Central memory CD8-positive, alpha-beta T cell (primary cell): Measurements from ENCODE around the gene PROZ.

Experiments used
- ATAC-seq: fragments of 150-1000 bp; cut with Tn5 transposase; replicated peaks from 2 replicates; pipeline ENCODE4 v1.10.0; 2022; ENCODE audit warnings: mild to moderate bottlenecking, moderate FRiP score, moderate number of reproducible peaks; ENCODE audit not compliant: poor library complexity, severe bottlenecking; ENCODE audit errors: extremely low read depth
- DNase-seq, 2 donors: peaks; one replicate each; pipeline ENCODE4 v3.0.0; 2021; ENCODE audit warnings: low spot score in 2 of 2
- H3K27ac Mint-ChIP-seq: one replicate; pipeline ENCODE4 v1.8.0; 2022; ENCODE audit warnings: low read depth, mild to moderate bottlenecking, moderate library complexity, mixed read lengths
- H3K27me3 Mint-ChIP-seq: one replicate; pipeline ENCODE4 v1.8.0; 2022; ENCODE audit warnings: mixed read lengths
- H3K36me3 Mint-ChIP-seq: one replicate; pipeline ENCODE4 v1.8.0; 2022; ENCODE audit warnings: mild to moderate bottlenecking, moderate library complexity, mixed read lengths; ENCODE audit not compliant: insufficient read depth
- H3K4me1 Mint-ChIP-seq: one replicate; pipeline ENCODE4 v1.8.0; 2022; ENCODE audit warnings: mixed read lengths
- H3K4me3 Mint-ChIP-seq: one replicate; pipeline ENCODE4 v1.8.0; 2022; ENCODE audit warnings: mild to moderate bottlenecking, moderate library complexity, mixed read lengths
- H3K9me3 Mint-ChIP-seq: one replicate; pipeline ENCODE4 v1.8.0; 2022; ENCODE audit warnings: mixed read lengths

PROZ gene

GRCh38 chr13:113205428-113205931 is 47.0 kb downstream of the PROZ start:
- DNase-seq (no peak), ATAC-seq (no peak)
- Mint-ChIP-seq H3K27me3 (no peaks in the 10 kb centered on the region), H3K4me3 (peak overlapping the region; percentile 3), H3K9me3 (no peaks in the 10 kb centered on the region), H3K36me3 (peaks cover 19% of the 10 kb centered on the region), H3K4me1 (peaks cover 62% of the 10 kb centered on the region), H3K27ac (no peak overlapping the region)

- ATAC-seq (no peak), DNase-seq (no peak)
- Mint-ChIP-seq H3K4me1 (peaks cover 72% of the 10 kb centered on the region), H3K27ac (peak overlapping the region; percentile 88), H3K27me3 (no peaks in the 10 kb centered on the region), H3K9me3 (no peaks in the 10 kb centered on the region), H3K4me3 (peak overlapping the region; percentile 86), H3K36me3 (peaks cover 19% of the 10 kb centered on the region)
These were observed 49.0 kb downstream of the PROZ start for GRCh38 chr13:113207460-113207859.

- Mint-ChIP-seq H3K27ac (peak overlapping the region; percentile 88), H3K4me3 (peak overlapping the region; percentile 86), H3K4me1 (peaks cover 71% of the 10 kb centered on the region), H3K9me3 (no peaks in the 10 kb centered on the region), H3K36me3 (peaks cover 18% of the 10 kb centered on the region), H3K27me3 (no peaks in the 10 kb centered on the region)
- ATAC-seq = peak; percentile 0
- DNase-seq = no peak
These were observed 49.5 kb downstream of the PROZ start for GRCh38 chr13:113207890-113208420.

GRCh38 chr13:113208421-113209335 is 50.2 kb downstream of the PROZ start, which contains the start of gene PCID2:
TSS of gene PCID2 (minus strand) at chr13:113208669. CDS start at chr13:113208634, 35 bp downstream.
- Mint-ChIP-seq H3K4me3 (peak within 1 kb of the TSS; percentile 86), H3K27ac (peak within 1 kb of the TSS; percentile 88), H3K9me3 (no peaks in the 10 kb centered on the region), H3K27me3 (no peaks in the 10 kb centered on the region), H3K36me3 (peaks cover 17% of the 10 kb centered on the region), H3K4me1 (peaks cover 64% of the 10 kb centered on the region)
- ATAC-seq (peak; percentile 68), DNase-seq (peak; percentile 89 to 90)

- peak in 1 of 2 donors; percentile 35 for DNase-seq
- peaks cover 61% of the 10 kb centered on the region for H3K4me1 Mint-ChIP-seq
These were observed 50.9 kb downstream of the PROZ start, which contains the start of gene CUL4A for GRCh38 chr13:113209336-113209758. TSS of gene CUL4A (plus strand) at chr13:113209613. CDS start at chr13:113209628, 15 bp downstream.

GRCh38 chr13:113209759-113210421 is 51.4 kb downstream of the PROZ start:
- Mint-ChIP-seq H3K9me3 (no peaks in the 10 kb centered on the region), H3K4me3 (peak overlapping the region; percentile 69), H3K4me1 (peaks cover 55% of the 10 kb centered on the region), H3K36me3 (peaks cover 17% of the 10 kb centered on the region), H3K27me3 (no peaks in the 10 kb centered on the region), H3K27ac (peak overlapping the region; percentile 46)
- peak; percentile 62 to 74 for DNase-seq
- peak; percentile 68 for ATAC-seq

More at GRCh38 chr13:113209336-113209758, 50.9 kb downstream of the PROZ start, which contains the start of gene CUL4A:
- Mint-ChIP-seq H3K4me3 (peak within 1 kb of the TSS; percentile 86), H3K27me3 (no peaks in the 10 kb centered on the region), H3K36me3 (peaks cover 17% of the 10 kb centered on the region), H3K27ac (peak within 1 kb of the TSS; percentile 88), H3K9me3 (no peaks in the 10 kb centered on the region)
- peak; percentile 45 for ATAC-seq

- peaks cover 46% of the 10 kb centered on the region for H3K4me1 Mint-ChIP-seq
- no peak overlapping the region for H3K27ac Mint-ChIP-seq
- no peaks in the 10 kb centered on the region for H3K27me3 Mint-ChIP-seq
- DNase-seq (no peak), ATAC-seq (no peak)
- no peaks in the 10 kb centered on the region for H3K9me3 Mint-ChIP-seq
- H3K36me3 Mint-ChIP-seq = peaks cover 17% of the 10 kb centered on the region
- H3K4me3 Mint-ChIP-seq = peak overlapping the region; percentile 65
These were observed 52.4 kb downstream of the PROZ start for GRCh38 chr13:113210833-113211232.

GRCh38 chr13:113211774-113212173 is 53.3 kb downstream of the PROZ start:
- ATAC-seq (no peak), DNase-seq (no peak)
- no peaks in the 10 kb centered on the region for H3K9me3 Mint-ChIP-seq
- peak overlapping the region; percentile 32 for H3K27ac Mint-ChIP-seq
- no peaks in the 10 kb centered on the region for H3K27me3 Mint-ChIP-seq
- peak overlapping the region; percentile 46 for H3K4me3 Mint-ChIP-seq
- peaks cover 15% of the 10 kb centered on the region for H3K36me3 Mint-ChIP-seq
- peaks cover 37% of the 10 kb centered on the region for H3K4me1 Mint-ChIP-seq

GRCh38 chr13:113216254-113217048 is 58.0 kb downstream of the PROZ start:
- H3K4me3 Mint-ChIP-seq = no peak overlapping the region
- DNase-seq = no peak
- peaks cover 18% of the 10 kb centered on the region for H3K36me3 Mint-ChIP-seq
- no peaks in the 10 kb centered on the region for H3K9me3 Mint-ChIP-seq
- peaks cover 31% of the 10 kb centered on the region for H3K4me1 Mint-ChIP-seq
- no peak overlapping the region for H3K27ac Mint-ChIP-seq
- no peaks in the 10 kb centered on the region for H3K27me3 Mint-ChIP-seq
- ATAC-seq = no peak

- no peak for DNase-seq
- Mint-ChIP-seq H3K9me3 (no peaks in the 10 kb centered on the region), H3K4me1 (peaks cover 34% of the 10 kb centered on the region), H3K27ac (no peak overlapping the region), H3K27me3 (no peaks in the 10 kb centered on the region), H3K4me3 (no peak overlapping the region), H3K36me3 (peaks cover 27% of the 10 kb centered on the region)
- no peak for ATAC-seq
These were observed 60.1 kb downstream of the PROZ start for GRCh38 chr13:113218586-113218985.

GRCh38 chr13:113219256-113219940 is 61.0 kb downstream of the PROZ start:
- H3K9me3 Mint-ChIP-seq = no peaks in the 10 kb centered on the region
- no peaks in the 10 kb centered on the region for H3K27me3 Mint-ChIP-seq
- H3K27ac Mint-ChIP-seq = no peak overlapping the region
- ATAC-seq = no peak
- DNase-seq = no peak
- H3K36me3 Mint-ChIP-seq = peaks cover 32% of the 10 kb centered on the region
- H3K4me3 Mint-ChIP-seq = no peak overlapping the region
- H3K4me1 Mint-ChIP-seq = peaks cover 35% of the 10 kb centered on the region
